Left lung (tissue), 10 donors: ENCODE results near the gene CLCN1. TPM values are rescaled to one million over a fixed set of nuclear protein-coding genes. Genes with fewer than 3 reads are reported as not detected.

Experiments
- ATAC-seq: fragments of 200-7000 bp; cut with Tn5 transposase; one replicate; pipeline ENCODE4 v1.9.1; 2020; ENCODE audit warnings: moderate library complexity
- DNase-seq, 4 donors: peaks; one replicate each; pipeline ENCODE4 v3.0.0-alpha.2; 2013 to 2020
- H3K27ac ChIP-seq, 2 donors: fragments of 200-600 bp; sonication (generic) in 1 of 2; one replicate each; pipeline versions ENCODE4 v1.5.0 to v1.8.0; 2020 to 2021
- H3K27me3 ChIP-seq, 2 donors: fragments of 200-600 bp; sonication (generic) in 1 of 2; one replicate each; pipeline versions ENCODE4 v1.5.0 to v1.8.0; 2020 to 2021
- H3K36me3 ChIP-seq, 2 donors: fragments of 200-600 bp; sonication (generic) in 1 of 2; one replicate each; pipeline versions ENCODE4 v1.5.0 to v1.8.0; 2020 to 2021
- H3K4me1 ChIP-seq, 2 donors: fragments of 200-600 bp; one replicate each; pipeline ENCODE4 v1.8.0; 2021
- H3K4me3 ChIP-seq, 2 donors: fragments of 200-600 bp; sonication (generic) in 1 of 2; one replicate each; pipeline versions ENCODE4 v1.5.0 to v1.8.0; 2020 to 2021; ENCODE audit warnings: mild to moderate bottlenecking in 1 of 2
- H3K9me3 ChIP-seq, 2 donors: fragments of 200-600 bp; sonication (generic) in 1 of 2; one replicate each; pipeline versions ENCODE4 v1.5.0 to v1.8.0; 2020 to 2021
- intact Hi-C, 2 donors: fragments of 100-400 bp; cut with DNase I; formaldehyde crosslinking; loops; one replicate each; pipeline versions ENCODE4 v1.11.2 to v1.14.2; 2022
- polyA plus RNA-seq, 6 donors: library from polyadenylated mRNA; unstranded; fragments of 120-200 nt; gene quantifications; one replicate each; pipeline ENCODE4 v1.2.1, GENCODE V29; 2013; ENCODE audit not compliant: insufficient read length in 6 of 6
- total RNA-seq, 2 donors: library from RNA; stranded (reverse); fragmentation: NEBNext Ultra II Directional; extraction: Animal tissue kit (Norgen Biotek cat#: 25700); gene quantifications; one replicate each; pipeline ENCODE4 v1.2.1, GENCODE V29; 2021
- TF ChIP-seq, protein P1 (sequence below), 2 donors: fragments of 200-600 bp; sonication (generic) in 1 of 2; IDR thresholded peaks; one replicate each; pipeline versions ENCODE4 v1.5.0 to v1.8.0; 2021; ENCODE audit warnings: antibody characterized with exemption in 2 of 2
- donor health status: DM: no; HTN: yes; CAD: no.
- donor health status: DM: no; HTN: no; CAD: no.

Gene CLCN1
- total and polyA plus RNA-seq, 8 donors = 0.08 to 0.09 (median 0.08) TPM; not detected in 5

DNA sequence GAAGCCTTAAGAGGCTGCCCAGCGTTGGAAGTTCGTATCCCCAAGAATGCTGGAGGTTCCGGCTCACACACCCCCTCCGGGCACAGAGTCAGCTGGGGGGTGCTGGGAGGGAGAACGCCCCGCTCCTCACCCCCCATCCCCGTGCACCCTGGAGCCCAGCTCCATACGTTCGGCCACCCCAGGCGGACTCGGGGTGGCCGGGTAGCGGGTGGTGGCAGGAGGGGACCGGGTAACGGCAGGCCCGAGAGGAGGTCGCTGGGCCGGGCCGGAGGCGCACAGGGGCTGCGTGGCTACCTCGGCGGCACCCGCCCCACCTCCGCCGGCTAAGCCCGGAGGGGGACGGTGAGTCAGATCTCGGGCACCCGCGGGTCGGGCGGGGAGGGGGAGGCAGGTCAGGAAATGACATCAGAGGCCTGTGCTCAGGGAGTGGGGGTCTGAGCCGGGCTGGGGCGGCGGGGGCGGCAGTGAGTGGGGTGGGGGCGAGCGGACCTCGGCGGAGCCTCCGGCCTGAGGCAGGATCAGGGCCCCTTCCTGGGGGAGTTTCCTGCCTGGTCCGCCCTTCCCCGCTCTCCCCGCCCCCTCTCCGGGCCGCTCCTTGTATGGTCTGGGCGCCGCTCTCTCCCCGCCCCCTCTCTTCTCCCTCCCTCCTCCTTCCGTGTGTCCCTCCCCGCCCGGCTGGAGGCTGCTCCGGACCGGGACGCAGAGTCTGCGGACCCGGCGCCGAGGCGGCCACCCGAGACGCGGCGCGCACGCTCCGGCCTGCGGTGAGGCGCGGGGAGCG, 64.9 kb downstream of the CLCN1 start, which contains the start of gene ZYX:
ZYX (plus strand) TSS at position 700 of the 781 bp plus-strand sequence. CDS start 227 bp downstream, outside the sequence.
- Histone ChIP-seq H3K36me3 (peaks cover 0 to 17% of the 10 kb centered on the region in 2 donors), H3K27me3 (no peaks in the 10 kb centered on the region), H3K4me1 (peaks cover 26 to 77% of the 10 kb centered on the region in 2 donors), H3K27ac (peak within 1 kb of the TSS; percentile 97 to 100), H3K4me3 (peak within 1 kb of the TSS; percentile 92 to 98), H3K9me3 (no peaks in the 10 kb centered on the region)
- intact Hi-C loops = no loop called here
- ATAC-seq (peak; percentile 88), DNase-seq (peak; percentile 92 to 98 (median 96))
- TF ChIP-seq, protein P1, sequence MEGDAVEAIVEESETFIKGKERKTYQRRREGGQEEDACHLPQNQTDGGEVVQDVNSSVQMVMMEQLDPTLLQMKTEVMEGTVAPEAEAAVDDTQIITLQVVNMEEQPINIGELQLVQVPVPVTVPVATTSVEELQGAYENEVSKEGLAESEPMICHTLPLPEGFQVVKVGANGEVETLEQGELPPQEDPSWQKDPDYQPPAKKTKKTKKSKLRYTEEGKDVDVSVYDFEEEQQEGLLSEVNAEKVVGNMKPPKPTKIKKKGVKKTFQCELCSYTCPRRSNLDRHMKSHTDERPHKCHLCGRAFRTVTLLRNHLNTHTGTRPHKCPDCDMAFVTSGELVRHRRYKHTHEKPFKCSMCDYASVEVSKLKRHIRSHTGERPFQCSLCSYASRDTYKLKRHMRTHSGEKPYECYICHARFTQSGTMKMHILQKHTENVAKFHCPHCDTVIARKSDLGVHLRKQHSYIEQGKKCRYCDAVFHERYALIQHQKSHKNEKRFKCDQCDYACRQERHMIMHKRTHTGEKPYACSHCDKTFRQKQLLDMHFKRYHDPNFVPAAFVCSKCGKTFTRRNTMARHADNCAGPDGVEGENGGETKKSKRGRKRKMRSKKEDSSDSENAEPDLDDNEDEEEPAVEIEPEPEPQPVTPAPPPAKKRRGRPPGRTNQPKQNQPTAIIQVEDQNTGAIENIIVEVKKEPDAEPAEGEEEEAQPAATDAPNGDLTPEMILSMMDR (IDR thresholded peaks at IDR 0.05) = no peak

DNA sequence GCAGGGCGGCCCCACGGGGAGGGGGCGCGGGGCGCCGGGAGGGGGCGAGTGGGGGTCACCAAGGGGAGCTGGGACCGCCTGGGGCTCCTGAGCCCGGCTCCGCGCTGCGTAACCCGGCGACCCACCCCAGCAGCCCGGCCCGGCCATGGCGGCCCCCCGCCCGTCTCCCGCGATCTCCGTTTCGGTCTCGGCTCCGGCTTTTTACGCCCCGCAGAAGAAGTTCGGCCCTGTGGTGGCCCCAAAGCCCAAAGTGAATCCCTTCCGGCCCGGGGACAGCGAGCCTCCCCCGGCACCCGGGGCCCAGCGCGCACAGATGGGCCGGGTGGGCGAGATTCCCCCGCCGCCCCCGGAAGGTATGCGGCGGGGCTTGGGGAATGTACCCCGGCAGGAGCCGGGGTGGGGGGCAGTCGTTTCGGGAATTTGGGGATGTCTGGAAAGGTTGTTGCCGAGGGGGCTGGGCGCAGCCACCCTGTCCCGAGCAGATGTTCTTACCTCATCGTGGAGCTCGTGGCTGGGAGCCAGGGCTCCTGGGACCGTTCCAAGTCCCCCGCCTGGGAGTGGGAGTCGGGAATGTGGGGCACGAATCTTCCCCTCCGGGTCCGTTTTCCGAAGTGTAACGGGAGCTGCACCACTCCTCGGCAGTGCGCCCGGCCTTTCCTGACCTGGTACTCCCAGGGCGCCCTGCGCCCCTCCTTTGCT, 65.7 kb downstream of the CLCN1 start:
- DNase-seq (peak; percentile 67 to 86 (median 80)), ATAC-seq (no peak)
- Histone ChIP-seq H3K36me3 (peaks cover 0 to 20% of the 10 kb centered on the region in 2 donors), H3K27me3 (no peaks in the 10 kb centered on the region), H3K4me1 (peaks cover 26 to 77% of the 10 kb centered on the region in 2 donors), H3K9me3 (no peaks in the 10 kb centered on the region), H3K4me3 (peak overlapping the region; percentile 92 to 98), H3K27ac (peak overlapping the region; percentile 97 to 100)
- TF ChIP-seq, protein P1 (IDR thresholded peaks at IDR 0.05) = no peak
- intact Hi-C loops = no loop called here

DNA sequence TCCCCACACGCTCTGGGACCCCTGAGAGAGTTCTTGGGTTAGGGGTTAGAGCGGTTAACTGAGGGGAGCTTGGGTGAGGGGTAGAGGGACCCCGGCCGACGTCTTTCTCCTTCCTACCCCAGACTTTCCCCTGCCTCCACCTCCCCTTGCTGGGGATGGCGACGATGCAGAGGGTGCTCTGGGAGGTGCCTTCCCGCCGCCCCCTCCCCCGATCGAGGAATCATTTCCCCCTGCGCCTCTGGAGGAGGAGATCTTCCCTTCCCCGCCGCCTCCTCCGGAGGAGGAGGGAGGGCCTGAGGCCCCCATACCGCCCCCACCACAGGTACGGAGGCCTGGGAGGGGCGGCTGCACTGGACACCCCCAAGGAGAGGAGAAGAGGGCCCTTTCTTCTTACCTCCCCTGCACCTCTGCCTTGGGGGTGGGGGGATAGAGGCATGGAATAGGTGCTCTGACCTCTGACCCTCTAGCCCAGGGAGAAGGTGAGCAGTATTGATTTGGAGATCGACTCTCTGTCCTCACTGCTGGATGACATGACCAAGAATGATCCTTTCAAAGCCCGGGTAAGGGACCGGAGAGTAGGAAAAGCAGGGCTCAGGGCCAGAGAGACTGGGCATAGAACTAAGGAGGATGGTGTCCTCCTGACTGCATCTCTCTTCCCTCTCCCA, 66.3 kb downstream of the CLCN1 start:
- Histone ChIP-seq H3K4me3 (peak overlapping the region; percentile 92 to 98), H3K36me3 (peaks cover 0 to 27% of the 10 kb centered on the region in 2 donors), H3K27ac (peak overlapping the region; percentile 97 to 100), H3K9me3 (no peaks in the 10 kb centered on the region), H3K27me3 (no peaks in the 10 kb centered on the region), H3K4me1 (peaks cover 26 to 78% of the 10 kb centered on the region in 2 donors)
- intact Hi-C loops = no loop called here
- ATAC-seq (no peak), DNase-seq (peak in 2 of 4 donors; percentile 37 to 73)
- TF ChIP-seq, protein P1 (IDR thresholded peaks at IDR 0.05) = no peak

DNA sequence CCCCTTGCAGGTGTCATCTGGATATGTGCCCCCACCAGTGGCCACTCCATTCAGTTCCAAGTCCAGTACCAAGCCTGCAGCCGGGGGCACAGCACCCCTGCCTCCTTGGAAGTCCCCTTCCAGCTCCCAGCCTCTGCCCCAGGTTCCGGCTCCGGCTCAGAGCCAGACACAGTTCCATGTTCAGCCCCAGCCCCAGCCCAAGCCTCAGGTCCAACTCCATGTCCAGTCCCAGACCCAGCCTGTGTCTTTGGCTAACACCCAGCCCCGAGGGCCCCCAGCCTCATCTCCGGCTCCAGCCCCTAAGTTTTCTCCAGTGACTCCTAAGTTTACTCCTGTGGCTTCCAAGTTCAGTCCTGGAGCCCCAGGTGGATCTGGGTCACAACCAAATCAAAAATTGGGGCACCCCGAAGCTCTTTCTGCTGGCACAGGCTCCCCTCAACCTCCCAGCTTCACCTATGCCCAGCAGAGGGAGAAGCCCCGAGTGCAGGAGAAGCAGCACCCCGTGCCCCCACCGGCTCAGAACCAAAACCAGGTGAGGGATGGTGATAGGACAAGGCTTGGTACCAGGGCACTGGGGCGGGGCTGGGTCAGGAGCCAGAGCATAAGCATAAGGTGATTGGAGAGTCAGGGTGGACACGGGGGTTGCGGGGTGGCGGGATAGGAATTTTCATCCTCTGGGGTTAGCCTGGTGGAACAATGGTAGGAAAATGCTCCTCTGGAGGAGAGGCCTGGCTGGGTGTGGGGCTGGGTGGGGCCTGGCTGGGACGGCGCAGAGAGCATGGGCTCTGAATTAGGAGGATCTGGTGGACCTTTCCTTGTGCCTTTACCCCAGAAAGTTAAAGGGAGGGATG, 67.1 kb downstream of the CLCN1 start:
- TF ChIP-seq, protein P1 (IDR thresholded peaks at IDR 0.05) = no peak
- H3K4me3 ChIP-seq = peak overlapping the region; percentile 92 to 98
- H3K27ac ChIP-seq = peak overlapping the region; percentile 97 to 100
- H3K36me3 ChIP-seq = peaks cover 0 to 35% of the 10 kb centered on the region in 2 donors
- intact Hi-C loops = no loop called here
- H3K4me1 ChIP-seq = peaks cover 26 to 79% of the 10 kb centered on the region in 2 donors
- ATAC-seq (no peak), DNase-seq (peak in 1 of 4 donors; percentile 81)
- H3K27me3 ChIP-seq = no peaks in the 10 kb centered on the region
- H3K9me3 ChIP-seq = no peaks in the 10 kb centered on the region
